Stimulated activated CD4-positive, alpha-beta T cell treated with anti-CD3 and anti-CD28 coated beads, TNF-alpha, amount 100 ng/mL, for 24 hours (primary cell): ENCODE results near the gene SLC27A2.
"Not testable (repeated sequence)": the region's sequence is repeated elsewhere in the genome, so short reads cannot be mapped to it uniquely, and the experiment has no call there.

ENCODE experiments used
- DNase-seq, 3 experiments: peaks; one replicate each; pipeline ENCODE4 v3.0.0-alpha.2; 2020; ENCODE audit warnings: low read depth in 3 of 3

Gene SLC27A2

GRCh38 chr15:50163719-50164410 lies 18.1 kb upstream of the SLC27A2 start:
- DNase-seq = no peak

GRCh38 chr15:50164458-50164857 lies 17.5 kb upstream of the SLC27A2 start:
- DNase-seq = no peak

GRCh38 chr15:50166216-50166615 lies 15.8 kb upstream of the SLC27A2 start:
- DNase-seq = no peak

- DNase-seq = no peak
These were observed 14.9 kb upstream of the SLC27A2 start for GRCh38 chr15:50167110-50167509.

GRCh38 chr15:50168379-50168778 lies 13.6 kb upstream of the SLC27A2 start:
- no peak for DNase-seq

- no peak for DNase-seq
These were observed 13.1 kb upstream of the SLC27A2 start for GRCh38 chr15:50168783-50169411.

- DNase-seq = not testable (repeated sequence)
These were observed 9.6 kb upstream of the SLC27A2 start for GRCh38 chr15:50172360-50172895.

GRCh38 chr15:50176869-50177268 lies 5.1 kb upstream of the SLC27A2 start:
- DNase-seq = no peak

GRCh38 chr15:50180091-50180490 lies 1.9 kb upstream of the SLC27A2 start:
- no peak for DNase-seq

- DNase-seq = no peak
These were observed 1.4 kb upstream of the SLC27A2 start for GRCh38 chr15:50180582-50180981.

- DNase-seq = no peak
These were observed 611 bp upstream of the SLC27A2 start for GRCh38 chr15:50181201-50181968.

- DNase-seq = peak in 2 of 3 experiments; percentile 6 to 56
These were observed 420 bp downstream of the SLC27A2 start for GRCh38 chr15:50182219-50183013.

- DNase-seq = peak in 1 of 3 experiments; percentile 3
These were observed 1.3 kb downstream of the SLC27A2 start for GRCh38 chr15:50183112-50183794.

- no peak for DNase-seq
These were observed 3.0 kb downstream of the SLC27A2 start for GRCh38 chr15:50184863-50185504.

GRCh38 chr15:50186090-50186489 lies 4.1 kb downstream of the SLC27A2 start:
- no peak for DNase-seq

GRCh38 chr15:50186752-50187151 lies 4.8 kb downstream of the SLC27A2 start:
- no peak for DNase-seq

GRCh38 chr15:50187525-50187924 lies 5.5 kb downstream of the SLC27A2 start:
- no peak for DNase-seq

- DNase-seq = no peak
These were observed 6.0 kb downstream of the SLC27A2 start for GRCh38 chr15:50187997-50188396.

GRCh38 chr15:50188793-50189192 lies 6.8 kb downstream of the SLC27A2 start:
- not testable (repeated sequence) for DNase-seq

- no peak for DNase-seq
These were observed 7.6 kb downstream of the SLC27A2 start for GRCh38 chr15:50189633-50190032.

GRCh38 chr15:50190166-50190570 lies 8.2 kb downstream of the SLC27A2 start:
- no peak for DNase-seq
